Effector CD8-positive, alpha-beta T cell (primary cell): ENCODE data around the gene CRBN.
A peak's percentile ranks its signal among the peaks of the same experiment; 100 is the strongest.

Experiments
- DNase-seq: peaks from one replicate; lab custom pipeline; 2025; lab: John Stamatoyannopoulos, UW

Gene CRBN

DNA sequence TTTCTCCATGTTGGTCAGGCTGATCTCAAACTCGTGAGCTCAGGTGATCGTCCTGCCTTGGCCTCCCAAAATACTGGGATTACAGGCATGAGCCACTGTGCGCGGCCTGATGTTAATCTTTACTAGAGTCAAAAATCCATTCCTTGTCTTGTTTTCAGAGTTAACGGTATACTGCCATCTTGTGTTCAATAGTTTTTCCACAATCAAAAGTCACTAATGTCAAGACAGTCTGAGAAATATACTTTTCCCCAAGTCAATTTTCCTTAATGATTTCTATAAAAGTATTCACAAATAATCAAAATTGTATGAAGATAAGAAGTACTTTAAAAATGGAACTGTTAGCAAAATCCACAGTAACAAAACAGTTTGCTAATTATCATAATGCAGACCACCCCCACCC lies 8.5 kb downstream of the CRBN start:
- no peak for DNase-seq

DNA sequence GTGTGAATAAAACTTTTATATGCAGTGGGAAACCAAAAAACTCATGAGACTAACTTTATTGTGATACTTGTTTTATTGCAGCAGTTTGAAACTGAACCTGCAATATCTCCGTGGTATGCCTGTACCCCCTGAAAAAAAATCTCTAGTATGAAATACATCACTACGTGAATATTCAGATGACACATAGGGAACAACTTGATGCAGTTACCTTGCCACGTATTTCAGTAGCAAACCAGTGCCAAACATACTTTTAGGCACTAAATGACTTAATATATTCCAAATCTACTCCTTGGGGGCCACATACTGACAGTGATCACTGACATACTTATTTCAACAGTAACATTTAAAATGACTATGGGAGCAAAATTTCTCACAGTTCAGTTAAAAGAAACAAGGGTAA lies 13.8 kb downstream of the CRBN start:
- no peak for DNase-seq

DNA sequence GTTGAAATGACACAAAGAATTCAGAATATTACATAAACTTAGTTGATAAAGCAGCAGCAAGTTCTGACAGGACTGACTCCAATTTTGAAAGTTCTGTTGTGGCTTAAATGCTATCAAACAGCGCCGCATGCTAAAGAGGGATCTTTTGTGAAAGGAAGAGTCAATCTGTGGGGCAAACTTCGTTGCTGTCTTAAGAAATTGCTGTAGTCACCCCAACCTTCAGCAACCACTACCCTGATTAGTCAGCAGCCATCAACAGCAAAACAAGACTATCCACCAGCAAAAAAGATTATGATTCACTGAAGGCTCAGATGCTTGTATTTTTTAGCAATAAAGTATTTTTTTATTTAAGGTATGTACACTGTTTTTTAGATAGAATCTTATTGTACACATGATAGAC lies 14.2 kb downstream of the CRBN start:
- DNase-seq, result no peak

DNA sequence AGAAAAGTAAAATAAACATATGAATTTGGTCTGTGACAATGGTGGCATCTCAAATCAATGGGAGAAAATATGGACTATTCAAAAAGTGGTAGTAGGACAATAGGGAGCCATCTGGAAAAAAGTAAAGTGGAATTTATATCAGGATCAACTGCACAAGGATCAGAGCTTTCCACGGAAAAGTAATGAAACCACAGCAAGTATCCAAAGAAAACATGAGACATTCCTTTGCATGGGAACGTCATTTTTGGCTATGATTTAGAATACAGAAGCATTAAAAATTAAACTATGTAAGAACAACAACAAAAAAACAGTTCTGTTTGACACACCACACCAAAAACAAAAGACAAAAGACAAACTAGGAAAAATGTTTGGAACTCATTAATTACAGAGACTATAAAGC lies 18.7 kb downstream of the CRBN start:
- DNase-seq, result no peak

DNA sequence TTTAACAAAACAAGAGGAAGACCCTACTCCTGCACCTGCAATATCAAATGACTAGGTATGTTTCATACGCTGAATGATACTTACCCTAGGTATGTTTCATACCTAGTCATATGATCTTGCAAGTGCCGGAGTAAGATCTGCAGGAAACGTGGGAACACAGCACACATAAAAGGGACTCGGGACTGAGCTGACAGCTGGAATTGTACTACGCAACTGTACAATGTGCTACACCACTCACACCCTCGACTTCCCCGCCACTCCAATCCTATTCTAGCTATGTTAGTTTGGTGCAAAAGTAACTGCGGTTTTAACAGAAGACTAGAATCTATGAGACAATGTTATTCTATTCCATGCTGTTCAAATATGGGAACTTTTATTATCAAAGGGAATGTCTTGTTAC lies 22.0 kb downstream of the CRBN start:
- no peak for DNase-seq

DNA sequence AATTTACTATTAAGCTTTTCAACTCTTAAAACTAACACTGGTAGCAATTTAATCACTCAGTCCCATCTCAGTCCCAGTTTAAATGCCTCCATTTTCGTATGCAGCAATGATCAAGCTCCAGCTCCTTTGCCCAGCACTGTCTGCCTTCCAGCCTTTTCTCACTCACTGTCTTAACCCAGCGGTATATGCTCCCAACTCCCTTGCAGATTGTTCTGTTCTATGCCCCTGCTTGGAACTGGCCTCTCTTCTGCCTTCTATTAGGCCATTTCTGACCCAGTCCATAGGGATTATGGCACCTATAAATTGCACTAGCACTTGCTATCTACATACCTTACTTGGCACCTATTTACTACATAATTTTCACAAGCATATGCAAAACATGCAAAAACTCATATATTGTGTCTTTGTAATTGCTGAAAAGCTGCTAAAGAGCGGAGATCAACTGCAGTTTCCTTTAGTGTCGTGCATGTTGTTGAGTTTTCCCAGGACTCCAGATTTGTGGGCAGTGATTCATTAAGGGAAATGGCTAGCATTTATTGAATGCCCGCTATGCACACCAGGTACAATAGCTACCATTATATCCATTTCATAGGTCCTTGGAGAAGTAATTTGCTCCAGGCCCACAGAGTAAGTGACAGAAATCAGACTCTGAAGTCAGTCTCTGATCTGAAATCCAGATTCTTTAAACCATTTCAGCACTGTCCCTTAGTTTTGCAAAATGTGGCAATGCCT lies 24.4 kb downstream of the CRBN start:
- DNase-seq, result no peak

DNA sequence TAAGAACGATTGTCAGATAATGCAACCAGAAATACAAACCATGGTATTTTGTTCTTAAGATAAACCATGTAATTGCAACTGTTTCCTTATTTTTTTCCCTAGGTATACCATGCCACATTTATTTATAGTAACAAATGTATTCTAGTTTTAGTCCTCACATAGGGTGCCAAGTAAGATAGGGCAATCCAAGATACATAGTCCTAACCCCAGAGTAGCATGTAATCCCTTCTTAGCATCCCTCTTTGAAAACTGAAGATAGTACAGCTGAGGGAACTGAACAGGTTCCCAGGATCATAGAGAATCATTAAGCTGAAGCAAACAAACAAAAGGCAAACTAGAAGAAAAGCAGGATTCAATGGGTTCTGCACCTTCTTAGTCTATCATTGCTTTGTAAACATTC lies 28.0 kb downstream of the CRBN start:
- no peak for DNase-seq

DNA sequence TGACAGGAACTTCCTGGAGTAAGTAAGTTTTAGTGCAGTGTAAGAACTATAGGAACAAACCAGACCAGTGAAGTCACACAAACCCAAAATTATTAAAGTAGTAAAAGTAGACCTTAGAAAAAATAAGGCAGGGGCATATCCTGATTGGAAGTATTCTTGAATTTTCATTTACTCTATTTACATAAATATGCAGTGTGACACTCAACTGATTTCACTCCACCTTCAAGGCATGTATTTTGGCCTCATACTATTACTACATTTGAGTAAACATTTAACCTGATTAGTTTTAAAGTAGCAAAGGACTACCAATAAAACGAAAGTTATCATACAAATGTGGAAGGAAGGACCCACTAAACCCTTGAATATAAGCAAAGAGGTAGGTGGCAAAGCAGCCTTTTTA lies 29.9 kb downstream of the CRBN start:
- no peak for DNase-seq

DNA sequence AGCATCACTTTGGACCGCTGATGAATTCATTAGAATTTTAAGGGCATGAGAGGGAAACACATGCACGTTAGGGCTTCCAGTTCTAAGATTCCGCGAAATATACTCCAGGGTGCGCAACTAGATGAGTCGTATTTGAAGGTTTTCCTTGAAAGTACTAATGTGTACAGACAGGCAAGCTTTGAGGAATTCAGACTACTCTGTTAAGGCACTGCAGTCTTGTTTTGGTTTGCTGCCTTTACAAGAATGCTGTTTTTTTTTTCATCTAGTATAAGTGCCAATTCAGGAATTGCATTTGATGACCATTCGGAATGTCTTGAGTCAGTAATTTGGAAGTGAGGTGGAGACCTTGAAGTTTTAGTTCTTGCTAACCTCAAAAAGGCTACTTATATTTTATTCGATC lies 33.7 kb downstream of the CRBN start:
- DNase-seq, result no peak

DNA sequence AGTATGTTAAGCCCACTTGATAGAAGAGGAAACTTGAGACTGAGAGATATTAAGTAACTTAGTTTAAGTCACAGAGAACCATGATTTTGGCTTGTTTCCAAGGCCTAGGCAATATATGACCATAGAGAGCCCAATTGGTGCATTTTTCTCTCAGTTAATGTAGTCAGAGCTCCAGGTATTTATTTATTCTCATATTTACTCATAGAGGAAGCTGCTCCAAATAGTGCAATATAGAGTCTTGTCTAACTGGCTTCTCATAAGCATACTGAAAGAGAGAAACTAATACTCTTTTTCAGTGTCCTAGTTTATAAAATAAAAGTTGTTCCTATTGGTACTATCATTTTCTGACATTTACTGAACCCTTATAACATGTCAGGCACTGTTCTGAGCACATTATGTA lies 37.6 kb downstream of the CRBN start:
- DNase-seq, result no peak

DNA sequence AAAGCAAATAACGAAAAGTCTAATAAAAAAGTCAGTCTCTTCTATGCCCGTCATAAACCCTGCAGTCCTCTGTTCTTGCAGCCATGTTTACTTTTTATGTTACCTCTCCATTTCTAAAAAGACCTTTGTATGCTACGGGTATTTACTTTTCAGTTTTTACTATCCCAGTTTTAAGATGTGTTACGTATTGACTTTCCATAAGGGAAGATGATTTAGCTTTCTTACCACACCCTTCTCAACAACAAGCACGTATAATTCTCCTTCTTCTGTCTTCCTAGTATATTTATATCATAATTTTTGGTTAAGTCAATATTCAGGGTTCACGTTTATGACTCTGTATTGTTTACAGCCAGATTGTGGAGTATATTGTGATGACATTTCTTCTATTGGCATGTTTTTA lies 42.0 kb downstream of the CRBN start:
- no peak for DNase-seq

DNA sequence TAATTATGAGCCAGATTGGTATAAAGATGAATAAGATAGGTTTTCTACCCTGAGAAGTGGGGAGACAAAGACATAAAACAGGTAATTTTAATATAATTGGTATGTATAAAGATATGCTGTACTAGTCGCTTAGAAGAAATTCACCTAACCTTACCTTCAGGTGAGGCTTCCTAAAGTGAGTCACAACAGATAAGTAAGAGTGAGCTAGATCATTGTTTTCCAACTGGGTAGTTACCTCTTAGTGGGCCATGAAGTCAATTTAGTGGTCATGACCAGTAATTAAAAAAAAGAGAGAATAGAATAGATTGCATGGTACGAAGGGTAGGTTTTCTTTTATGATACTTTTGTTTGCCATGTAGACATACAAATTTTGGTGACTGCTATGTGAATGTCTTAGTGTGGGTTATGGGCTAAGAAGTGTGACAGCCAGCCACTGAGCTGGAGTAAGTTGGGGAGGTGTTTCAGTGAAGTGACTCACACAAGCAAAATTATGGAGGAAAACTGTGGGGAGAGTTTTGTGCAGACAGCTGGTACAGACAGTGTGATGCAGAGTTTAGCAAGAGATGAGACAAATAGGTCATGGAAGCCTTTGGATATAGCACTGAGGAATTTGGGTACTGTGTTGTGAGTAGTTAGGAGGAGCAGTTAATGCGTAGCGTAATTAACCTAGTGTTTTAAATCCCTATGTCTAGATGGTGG lies 44.6 kb downstream of the CRBN start:
- DNase-seq, result no peak

DNA sequence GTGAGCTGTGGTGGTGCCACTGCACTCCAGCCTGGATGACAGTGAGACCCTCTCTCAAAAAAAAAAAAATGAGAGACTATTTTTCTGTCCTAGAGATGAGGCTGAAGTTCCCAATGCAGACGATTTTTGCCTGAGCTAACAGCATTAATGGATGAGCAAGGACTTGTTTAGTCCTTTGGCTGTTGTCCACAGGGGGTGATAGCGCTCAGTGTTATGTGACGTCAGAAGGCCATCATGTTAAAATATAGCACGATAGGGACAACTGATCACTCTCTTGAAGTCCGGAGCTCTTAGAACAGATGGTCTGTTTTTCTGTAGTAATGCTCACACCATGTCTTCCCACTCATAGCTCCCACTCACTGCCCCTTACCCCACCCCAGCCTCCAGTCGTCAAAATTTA lies 46.0 kb downstream of the CRBN start:
- DNase-seq, result no peak

DNA sequence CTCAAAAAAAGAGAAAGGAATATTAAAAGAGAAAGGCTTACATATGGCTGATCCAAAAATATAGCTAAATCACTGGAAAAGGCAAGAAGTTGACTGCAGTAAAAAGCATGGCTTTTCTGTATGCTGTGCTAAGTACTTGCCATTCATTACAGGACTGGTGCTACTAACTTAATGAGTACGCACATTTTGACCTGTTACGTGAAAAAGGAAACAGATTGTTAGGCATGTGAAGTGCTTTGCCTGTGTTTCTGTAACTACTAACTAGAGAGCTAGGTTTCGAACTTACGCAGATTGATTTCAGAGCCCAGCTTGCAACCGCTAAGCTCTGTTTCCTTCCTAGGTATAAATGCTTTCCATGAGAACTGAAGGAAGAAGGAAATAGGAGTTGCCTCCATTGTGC lies 49.9 kb downstream of the CRBN start:
- DNase-seq, result no peak

DNA sequence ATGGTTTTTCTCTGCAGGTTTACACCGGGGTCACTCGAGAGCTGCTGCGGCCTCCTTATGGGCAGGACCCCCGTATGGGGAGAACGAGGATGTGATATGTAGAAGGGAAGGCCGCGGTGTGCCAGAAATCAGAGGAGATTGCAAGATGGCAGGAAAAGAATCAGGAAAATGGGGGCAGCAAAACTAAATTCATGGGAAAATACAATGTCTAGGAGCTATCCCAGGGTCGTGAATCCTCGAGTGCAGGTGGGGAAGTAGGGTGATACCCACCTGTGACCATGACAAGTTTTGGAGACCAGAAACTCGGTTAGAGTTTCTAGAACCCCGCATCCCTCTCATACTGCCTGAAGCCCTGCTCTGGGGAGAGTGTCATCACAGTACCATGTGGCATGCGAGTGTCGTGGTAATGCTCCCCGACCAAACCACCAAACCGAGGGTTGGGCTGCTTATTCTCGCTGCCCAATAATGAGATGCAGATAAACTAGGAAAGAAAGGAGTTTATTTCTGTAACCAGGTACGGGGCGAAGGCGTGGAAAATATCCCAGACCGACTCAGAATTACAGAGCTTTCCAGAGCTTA lies 52.0 kb downstream of the CRBN start:
- no peak for DNase-seq

DNA sequence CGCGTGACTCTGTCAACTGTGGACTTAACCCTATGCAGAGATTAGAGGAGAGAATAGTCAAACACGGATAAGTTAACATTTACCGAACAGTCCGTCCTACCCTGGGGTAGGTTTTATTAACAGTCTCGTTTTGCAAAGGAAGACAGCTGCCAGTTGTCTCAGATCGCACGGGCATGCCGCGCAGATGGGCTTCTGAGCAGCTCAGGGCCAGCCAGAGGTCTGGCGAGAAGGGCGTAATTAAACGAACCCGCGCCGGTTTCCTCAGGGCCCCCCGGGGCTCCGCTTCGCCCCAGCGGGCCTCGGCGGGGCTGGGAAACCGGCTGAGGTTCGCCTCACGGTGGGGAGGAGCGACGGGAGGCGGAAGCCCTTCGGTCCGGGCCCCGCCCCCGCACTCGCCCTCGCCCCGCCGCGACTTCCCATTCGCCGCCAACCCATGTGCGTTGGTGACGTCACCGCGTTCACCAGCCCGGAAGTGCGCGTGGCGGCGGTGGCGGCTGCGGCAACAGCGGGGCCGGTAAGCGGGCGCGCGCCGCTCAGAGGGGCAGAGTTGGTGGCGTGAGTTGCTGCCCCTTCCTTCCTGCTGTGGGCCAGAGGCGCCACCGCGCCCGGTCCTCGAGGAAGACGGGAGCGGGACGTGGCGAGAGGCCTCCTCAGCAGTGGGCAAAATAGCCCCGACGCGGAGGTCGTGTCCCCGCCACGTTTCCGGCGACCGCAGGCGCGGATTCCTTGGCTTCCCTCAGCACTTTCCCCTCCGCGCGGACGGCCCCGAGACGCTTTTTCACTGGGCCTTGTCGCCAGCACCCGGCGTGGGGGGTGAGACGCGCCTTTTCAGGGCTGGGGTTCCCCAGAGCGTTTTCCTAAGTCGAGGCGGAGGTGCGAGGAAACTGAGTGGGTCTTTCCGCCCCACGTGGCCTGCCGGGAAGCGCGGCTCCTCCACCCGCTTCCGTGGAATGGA lies 52.7 kb downstream of the CRBN start, which contains the start of gene TRNT1:
TSS of gene TRNT1 (plus strand) at position 464 of the 955 bp plus-strand sequence. CDS start 2,101 bp downstream, outside the sequence.
- DNase-seq, result peak; percentile 89

DNA sequence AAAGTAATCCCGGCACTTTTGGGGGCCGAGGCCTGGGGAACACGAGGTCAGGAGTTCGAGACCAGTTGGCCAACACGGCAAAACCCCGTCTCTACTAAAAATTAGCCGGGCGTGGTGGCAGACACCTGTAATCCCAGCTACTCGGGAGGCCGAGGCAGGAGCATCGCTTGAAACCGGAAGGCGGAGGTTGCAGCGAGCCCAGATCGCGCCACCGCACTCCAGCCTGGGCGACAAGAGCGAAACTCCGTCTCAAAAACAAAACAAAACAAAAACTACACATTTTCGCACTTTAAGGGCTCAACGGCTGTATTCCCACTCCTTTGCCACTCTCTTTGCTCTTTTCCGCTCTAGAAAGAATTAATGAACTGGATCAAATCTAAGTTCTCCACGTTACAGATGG lies 53.5 kb downstream of the CRBN start:
- no peak for DNase-seq

DNA sequence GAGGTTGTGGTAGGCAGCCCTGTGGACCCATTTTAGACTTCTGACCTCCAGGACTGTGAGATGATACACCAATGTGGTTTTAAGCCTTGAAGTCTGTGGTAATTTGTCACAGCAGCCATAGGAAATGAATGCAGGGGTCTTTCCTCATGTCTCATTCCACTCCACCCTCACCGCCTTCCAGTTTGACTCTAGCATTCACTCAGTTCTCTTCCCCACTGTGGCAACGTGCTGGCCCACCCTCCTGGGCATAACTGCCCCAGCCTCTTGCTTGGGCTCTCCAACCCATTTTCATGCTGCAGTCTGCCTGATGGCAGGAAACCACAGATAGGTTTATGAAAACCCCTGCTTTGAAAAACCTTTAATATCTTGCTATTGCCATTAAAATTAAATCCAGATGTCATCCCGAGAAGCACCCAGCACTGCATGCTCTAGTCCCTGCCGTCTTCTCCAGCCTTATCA lies 60.1 kb downstream of the CRBN start:
- DNase-seq, result no peak

DNA sequence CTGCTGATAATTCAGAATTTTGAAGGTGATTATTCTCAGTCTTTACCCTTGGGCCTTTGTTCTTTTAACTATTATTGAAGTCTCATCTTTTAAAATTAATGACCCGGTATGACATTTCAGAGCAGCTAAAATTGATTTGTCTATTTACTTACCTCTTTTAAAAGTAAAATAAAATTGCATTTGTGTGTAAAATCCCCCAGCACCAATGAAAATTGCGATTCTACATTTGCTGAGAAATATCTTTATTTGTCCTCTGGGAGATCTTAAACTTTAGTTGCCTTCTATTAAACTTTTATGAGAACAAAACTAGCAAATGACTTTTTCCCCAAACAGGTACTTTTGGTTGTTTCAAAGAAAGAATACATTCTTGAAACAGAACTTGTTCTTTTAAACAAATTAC lies 61.8 kb downstream of the CRBN start:
- DNase-seq, result no peak

DNA sequence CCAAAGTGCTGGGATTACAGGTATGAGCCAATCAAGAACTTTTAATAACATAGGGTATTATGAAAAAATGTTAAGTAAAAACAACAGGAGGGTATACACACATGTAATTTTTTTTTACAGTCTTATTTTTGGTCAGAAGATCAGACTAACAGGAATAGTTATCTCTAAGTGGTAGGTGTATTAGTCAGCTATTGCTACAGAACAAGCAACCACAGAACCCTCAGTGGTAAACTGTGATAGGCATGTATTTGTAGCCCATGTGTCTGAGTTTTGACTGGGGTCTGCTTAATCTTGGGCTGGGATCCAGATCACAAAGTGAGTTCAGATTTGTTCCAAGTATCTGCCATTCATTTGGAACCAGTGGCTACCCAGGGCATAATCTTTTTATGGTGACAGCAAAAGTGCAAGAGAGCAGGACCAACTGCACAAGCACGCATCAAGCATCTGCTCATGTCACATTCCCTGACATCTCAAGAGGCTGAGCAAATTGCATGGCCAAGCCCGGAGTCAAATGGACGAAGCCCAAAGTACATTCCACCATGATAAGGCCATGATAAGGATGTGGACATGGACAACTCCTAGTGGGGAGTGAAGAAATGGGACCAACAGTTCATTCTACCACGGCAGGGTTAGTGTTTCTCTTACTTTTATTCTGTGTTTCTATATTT lies 66.3 kb downstream of the CRBN start:
- DNase-seq, result no peak

DNA sequence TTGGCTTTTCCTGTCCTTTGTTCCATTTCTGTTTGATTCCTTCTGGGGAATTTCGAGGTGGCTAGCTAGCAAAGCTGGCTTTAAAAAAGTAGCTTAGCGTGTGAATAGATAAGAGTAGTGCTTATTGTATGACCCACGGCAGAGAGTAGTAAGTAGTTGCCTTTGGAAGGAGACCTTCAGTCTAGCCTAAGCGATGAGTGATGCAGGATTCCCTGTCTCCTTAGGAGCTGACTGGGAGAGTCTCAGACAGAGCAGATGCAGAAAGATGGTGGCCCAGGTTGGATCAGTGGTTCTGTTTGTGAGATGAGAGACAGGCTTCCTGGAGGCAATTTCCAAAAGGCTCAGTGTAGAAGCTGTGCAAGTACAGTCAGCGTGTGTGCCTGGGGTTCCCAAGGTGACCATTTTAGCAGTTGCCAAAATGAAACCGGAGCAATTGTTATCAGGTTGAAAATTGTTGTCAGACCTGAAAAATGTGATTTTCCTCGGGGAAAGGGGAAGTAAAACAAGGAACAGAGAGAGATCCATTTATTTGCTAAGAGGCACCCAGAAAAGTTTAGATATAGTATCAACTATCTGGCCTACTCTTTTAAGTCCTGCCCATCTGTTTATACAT lies 68.6 kb downstream of the CRBN start:
- DNase-seq, result no peak
